Measurements from ENCODE around the gene ZNF521.

ZNF521 gene

DNA sequence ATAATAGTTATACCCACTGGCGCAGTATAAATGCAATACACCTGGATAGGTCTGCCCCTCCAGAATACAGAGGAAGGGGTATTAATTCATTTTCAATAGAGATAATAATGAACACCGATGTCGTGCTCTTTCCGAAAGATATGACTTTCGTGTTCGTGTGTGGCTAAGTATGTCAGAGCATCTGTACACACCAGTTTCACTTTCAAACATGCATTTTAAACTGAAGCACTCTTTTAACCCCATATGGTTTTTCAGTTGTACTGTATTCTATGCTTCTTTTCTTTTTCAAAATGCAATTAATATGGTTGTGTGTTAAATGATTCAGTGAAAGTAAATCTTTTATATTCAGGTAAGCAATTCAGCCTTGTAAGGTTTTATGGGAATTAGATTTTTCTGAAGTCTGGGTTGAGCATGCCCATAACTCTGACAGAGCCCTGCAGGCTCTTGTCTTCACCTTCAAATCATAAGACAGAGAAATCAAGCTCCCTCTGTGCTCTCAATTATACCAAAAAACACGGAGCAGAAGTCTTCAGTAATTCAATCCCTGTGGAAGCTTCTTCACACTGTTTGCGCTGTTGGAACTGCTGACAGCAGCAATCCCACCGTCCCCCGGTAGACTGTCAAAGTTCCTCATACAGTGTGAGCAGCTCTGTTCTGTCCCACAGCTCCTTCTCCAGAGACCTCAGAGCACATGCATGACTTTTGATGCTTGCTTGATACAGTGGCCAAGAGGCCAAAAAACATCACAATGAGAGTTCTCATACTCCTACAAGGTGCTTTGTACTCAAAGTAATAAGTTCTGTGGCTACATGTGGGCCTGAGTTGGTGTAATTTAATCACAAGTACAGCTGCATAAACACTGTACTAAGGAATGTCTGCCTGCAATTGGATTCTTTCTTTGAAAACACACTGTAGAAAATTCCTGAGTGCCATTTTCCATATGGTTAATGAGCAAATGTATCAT, 186.8 kb downstream of the ZNF521 start:
- peak; percentile 27 to 36 (median 33) for DNase-seq

DNA sequence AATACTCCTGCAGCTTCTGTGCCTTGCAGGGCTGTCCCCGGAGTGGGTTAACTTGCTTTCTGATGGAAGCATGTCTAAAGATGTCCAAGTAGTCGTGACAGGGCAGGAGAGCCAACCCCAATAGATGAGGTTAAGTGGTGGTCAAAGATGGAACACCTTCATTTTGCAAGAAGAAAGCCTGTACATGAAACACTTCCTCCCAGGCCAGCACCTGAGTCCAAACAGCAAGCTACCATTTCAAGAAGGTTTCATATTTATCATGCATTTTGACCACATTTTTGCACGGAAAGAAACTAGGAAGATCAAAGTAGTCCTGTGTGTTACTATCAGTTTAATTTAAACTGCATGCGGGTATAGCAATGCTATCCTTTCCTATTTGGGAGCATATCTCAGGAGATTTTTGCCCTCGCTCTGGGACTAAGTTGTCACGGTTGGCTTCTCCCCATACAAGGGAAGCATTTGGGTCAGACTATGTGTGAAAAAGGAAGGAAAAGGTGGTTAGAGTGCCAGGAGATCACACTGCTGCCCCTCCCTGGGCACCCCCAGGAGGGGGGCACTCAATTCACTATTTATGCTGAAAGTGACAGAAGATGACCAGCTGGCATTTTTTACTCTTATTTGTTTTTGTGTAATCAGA, 187.6 kb downstream of the ZNF521 start:
- DNase-seq: no peak

DNA sequence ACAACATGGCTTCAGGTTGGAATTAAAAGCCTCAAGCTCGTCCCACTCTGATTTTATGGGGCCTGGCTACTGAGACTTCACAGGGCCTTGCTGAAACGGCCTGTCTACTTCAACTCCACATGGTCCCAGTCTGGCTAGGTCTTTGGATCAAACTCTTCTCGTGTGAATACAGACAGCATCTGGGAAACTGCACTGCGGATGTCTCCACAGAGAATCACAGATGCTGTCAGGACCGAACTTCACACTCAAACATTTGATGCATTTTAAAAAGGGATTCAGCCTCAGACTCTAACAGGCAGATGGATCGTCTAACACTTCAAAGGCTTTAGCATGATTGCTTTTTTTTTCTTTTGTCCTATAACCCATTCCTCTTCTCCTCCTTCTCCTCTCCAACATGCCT, 198.5 kb downstream of the ZNF521 start:
- DNase-seq: no peak

DNA sequence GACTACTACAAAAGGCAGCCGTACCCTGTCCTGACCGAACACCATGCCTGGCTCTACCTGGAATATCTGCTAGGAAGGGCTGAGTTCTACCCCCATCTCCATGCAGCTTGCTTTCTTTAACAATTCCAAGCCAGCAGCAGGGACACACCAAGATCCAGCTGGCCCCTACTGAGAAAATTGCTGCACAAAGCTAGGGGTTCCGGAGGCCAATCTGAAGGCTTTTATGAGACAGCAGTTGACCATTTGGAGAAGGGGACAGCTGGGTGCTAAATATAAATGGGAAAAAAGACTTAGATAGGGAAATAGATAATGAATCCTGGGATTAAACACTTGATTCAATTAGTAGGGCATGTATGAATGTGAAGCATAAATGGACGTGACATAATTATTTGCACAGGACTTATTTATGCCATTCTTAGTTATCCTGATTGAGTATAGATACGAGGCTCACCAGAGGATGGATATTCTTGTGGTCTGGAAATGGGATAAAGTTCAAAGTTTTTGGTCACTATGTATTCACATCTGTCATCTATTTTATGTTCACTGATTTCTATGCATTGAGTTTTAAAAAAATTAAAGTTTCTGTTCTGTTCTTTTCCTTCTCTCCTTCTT, 204.0 kb downstream of the ZNF521 start:
- no peak for DNase-seq

DNA sequence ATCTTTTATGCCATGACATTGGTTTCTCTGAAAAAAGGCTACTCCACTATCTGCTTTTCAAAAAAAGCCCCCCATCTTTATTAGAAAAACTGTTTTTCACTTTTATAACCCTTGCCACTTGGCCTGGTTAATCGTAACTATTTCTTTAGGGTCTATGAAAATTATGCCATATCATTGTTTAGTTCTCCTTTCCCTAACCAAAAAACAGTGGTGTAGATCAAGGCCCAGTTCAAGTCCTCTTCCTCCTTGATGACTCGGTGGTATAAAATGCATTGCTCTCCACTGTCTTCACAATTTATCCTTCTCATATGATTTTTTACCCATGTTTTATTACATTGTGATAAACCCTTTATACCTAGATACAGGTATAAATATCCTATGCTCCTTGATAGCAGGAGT, 205.5 kb downstream of the ZNF521 start:
- DNase-seq: no peak

DNA sequence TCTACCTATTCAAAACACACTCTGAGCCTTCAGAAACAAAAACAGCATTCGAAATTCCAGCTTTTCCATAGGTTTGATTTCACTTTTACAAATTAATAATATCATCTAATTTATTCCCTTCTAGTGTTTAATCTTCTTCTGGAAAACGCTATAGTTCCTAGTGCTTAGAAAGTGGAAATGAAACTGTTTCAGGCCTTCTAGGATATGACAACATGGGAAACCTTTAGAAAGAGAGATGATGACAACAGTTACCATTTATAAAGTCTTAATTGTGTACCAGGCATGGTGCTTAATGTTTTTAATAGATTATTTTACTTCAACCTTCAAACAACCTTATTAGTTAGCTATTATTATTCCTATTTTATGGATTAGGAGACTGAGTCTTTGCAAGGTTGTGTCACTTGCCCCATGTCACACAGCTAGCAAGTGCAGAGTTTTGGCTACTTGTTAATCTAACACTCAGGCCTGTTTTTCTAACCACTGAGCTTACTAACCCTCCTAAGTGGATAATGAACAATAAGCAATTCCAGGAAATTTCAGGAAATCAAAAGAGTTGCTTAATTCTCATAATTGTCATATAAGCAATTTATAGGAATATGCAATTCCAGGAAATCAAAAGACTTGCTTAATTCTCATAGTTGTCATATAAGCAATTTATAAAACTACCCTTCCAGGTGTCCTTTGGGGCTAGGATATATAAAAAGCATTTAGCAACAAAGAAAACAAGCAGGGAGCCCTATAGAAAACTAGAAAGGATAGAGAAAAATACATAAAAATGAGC, 206.0 kb downstream of the ZNF521 start:
- DNase-seq: peak; percentile 10 to 44 (median 42)

DNA sequence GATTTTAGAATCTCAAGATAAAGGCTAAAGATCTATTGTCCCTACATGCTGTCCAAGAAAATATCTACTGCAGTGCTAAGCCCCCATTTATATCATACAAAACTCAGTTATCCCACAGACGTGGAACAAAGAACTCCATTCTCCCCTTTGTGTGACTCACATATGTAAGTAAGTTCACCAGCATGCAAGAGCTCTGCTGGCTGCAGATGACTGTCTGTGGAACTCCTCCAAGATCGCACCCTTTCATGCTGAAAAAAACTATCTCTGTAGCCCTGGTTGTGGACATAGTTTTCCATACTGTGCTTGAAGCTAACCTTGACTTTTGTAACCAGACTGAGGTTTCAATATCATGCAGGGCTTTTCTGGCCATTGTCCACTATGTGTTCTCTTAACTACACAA, 207.1 kb downstream of the ZNF521 start:
- no peak for DNase-seq

DNA sequence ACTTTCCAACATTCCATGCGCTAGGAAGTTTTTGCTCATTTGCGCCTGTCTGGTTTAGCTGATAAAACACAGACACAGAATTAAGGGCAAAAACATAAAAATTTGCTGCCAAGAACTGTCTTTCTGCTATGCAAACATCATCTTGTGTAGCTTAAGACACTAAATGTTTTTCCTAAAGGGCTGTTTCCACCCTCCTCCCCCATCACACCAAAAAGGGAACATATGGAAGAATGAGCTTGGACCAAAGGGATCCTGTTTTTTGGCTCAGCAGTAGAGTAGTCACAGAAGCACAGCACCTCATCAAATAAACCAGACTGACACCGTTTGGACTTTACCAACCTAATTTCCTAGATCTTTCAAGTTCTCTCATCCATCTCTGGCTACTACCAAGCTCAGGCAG, 210.1 kb downstream of the ZNF521 start:
- no peak for DNase-seq

DNA sequence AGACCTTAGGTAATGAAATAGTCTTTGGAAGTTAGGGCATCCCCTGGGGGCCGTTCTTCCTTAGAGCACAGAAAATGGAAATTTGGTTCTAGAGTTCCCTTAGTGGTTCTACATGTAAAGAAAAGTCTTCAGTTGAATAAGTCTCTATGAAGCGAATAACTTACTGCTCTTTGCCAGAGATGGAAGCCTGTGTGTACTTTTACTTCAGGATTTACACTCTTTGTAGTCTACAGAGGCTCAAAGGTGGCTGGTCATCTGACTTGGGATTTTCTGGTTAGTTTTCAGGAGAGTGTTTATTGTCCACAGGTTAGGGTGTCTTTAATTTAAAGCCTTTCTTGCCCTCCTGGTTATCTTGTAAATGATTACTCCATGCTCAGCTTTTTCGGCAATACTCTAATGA, 210.6 kb downstream of the ZNF521 start:
- no peak for DNase-seq

DNA sequence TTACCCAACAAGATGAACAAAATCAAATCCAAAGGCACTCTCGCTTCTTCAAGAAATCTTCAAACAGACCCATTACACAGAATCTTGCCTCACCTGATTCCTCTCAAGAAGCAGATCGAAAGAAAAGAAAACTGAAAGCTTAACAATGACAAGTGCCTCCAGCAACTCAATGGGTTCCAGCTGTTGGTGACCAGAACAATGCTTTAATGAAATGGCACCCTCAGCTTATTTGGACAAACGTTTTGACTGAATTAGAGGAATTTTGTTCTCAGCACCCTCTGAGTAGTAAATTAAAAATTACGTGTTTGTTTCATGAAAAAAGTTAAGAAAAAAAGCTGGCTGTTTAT, 211.0 kb downstream of the ZNF521 start:
- DNase-seq: no peak

DNA sequence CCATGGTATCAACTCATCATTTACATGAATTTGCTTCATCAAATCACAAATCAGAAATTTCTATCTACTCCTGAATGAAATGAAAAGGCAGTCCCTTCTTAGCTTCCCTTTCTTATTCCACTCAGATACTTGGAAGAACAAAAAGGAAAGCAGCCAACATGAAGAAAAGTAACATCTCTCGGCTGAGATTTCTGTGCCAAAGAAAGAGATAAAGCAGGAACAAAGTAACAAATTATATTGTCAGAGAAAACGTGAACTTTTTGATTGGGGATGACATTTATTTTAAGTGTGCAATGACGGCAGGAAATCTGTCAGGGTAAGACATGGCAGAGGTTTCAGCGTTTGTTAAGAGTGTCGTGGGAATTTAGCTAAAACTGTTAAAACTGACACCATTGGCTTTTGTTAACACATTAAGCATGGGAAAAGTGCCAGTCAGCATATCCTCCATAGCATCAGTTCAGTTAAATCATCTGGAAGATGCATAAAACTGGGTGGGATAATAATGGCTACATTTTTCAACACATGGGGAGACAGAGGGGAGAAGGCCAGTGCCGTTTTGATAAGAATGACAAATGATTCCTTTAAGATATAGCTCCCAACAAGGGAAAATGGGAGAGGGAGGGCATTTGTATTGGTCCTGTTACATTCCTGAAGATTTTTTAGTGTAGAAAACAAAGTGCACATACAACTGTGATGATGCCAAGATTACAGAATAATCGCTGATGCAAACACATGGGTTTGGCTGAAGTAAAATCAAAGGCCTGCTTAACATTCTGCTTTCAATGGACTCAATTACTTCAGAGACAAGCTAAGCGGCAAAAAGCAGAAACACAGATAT, 211.6 kb downstream of the ZNF521 start:
- no peak for DNase-seq

DNA sequence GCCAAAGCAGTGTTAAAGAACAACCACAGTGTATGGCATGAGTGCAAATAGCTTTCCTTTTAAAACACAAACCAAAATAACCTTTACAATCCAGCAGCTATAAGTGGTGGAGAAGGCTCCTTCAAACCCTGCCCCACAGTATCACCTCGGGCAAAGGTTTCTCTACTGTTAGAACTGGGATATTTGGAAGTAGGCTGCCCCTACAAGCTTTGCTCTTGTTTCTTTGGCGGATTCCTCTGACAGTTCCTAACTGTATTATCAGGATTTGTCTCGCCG, 214.8 kb downstream of the ZNF521 start:
- no peak for DNase-seq

DNA sequence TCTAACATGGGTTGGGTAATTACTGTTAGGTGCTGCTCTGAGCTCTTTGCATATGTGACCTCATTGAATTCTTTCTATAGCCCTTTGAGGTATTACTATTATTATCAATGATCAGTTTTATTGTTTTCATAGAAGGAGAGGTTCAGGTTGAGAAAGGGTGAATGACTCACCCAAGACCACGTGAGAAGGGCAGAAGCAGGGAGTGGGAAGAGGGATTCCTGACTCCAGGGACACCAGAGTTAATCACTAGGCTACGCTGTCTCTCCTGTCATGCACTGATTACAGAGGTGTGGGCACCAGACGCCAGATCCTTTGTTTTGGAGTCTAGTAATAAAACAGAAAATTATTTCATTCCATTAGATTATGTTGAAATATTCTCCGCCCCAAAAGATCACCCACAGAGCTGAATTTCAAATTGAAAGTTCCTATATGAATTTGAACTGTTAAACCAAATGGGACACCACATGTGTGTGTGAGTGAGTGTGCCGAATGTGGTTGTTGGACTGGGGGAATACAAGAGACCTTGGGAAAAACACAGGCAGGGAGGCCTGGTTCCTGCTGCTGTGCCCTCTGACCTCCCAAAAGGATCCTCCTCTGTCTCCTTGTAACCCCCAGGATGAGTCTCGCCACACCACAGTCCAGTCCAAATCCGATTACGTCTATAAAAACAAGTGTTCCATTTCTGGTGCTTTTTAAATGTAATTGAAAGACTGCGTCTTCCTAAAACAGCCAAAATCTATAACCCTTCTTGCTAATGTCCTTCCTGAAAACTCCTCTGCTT, 215.4 kb downstream of the ZNF521 start:
- DNase-seq: no peak

DNA sequence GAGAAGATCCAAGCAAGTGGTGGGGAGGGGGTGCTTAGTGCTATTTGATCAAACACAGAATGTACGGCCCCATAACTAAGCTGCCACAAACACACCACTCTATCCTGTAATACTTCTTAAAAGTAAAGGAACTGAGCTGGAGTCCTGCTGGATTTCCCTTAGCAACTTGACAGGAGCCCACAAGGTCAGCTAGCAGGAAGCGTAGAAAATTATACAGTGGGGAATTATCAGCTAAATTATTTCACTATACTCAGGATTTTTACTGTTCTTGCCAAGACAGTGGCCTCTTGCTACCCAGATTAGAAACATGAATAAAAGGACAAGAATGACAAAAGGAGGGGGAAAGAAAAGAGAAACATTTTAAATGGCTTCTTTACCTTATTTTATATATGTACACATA, 217.1 kb downstream of the ZNF521 start:
- DNase-seq: no peak

DNA sequence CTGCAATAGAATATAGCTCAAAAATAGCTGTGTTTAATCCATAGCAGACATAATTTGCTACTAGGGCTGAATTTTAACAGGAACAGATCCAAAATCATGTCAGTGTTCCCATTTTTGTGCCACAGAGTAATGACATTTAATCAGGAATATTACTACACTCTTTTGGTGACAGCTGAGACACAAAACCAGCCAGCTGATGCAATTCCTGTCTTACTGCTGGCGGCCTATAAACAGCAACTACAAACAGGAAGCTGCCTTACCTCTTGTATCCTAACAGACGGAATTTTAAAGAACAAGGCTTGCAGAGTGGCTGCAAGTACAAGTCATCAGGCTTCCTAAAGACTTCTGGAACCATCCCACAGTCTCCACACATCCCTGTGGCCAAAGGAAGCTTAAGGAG, 218.1 kb downstream of the ZNF521 start:
- peak in 2 of 3 donors; percentile 8 to 18 for DNase-seq

DNA sequence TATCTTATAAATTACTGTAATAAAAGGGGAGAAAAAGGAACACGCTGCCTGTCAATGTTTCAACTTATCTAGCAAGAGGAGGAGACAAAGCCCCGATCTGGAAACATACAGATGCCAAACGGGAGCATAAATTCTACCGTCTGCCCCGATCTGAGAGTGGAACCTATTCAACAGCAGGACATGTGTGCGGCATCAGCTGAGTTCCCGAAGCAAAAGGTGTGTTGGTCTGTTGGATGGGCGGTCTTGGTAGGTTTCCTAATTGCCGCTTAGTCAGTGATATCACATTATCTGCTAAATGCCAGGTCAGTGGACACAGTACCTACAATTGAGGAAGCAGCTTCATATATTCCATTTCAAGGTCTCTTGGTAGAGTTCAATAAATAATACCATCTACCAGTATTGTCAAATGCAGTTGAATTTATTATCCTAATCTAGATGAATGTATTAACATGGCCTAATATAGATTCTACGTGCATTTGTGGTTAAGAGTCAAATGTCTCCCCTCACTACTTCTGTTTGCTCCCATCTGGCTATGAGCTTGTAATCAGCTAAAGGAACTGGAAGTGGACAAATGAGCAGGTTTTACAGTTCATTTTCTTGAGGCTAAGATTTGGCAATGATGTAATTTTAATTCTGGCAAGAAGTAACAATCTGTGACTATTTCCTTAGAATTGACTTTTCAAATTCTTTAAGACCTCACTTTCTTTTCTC, 219.0 kb downstream of the ZNF521 start:
- no peak for DNase-seq

DNA sequence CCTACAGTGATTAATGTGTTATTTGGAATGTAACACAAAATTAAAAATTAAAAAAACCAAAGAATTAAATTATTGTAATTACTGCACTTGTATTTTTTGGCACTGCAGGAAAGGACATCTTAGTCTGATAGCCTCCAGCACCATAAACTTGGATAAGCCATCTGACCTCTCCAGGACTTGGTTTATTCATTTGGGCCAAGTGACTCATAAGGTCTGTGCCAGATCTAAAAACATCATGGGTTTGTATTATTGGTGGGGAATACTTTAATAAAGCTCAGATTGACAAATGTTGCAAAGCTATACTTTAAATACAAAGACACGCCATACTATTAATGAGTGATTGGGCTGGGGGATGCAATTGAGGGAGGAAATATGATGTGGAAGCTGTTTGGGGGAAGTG, 225.2 kb downstream of the ZNF521 start:
- no peak for DNase-seq

DNA sequence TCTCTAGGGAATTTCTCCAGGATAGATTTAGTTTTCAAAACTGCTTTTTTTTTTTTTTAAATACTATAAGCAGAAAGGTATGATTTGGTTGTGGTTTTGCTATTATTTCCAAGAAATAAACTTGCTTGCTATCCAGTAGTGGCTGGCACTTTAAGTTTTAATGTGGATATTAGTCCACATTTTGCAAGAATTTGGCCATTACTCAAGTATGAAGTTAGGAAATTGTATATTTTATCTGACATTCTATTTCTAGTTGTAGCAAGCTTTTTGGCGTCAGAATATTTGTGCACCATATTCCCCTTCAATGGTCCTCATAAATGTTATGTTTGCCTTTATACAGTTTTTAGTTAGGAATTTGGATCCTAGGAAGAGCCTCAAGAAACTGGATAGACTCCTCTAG, 226.3 kb downstream of the ZNF521 start:
- DNase-seq: no peak

DNA sequence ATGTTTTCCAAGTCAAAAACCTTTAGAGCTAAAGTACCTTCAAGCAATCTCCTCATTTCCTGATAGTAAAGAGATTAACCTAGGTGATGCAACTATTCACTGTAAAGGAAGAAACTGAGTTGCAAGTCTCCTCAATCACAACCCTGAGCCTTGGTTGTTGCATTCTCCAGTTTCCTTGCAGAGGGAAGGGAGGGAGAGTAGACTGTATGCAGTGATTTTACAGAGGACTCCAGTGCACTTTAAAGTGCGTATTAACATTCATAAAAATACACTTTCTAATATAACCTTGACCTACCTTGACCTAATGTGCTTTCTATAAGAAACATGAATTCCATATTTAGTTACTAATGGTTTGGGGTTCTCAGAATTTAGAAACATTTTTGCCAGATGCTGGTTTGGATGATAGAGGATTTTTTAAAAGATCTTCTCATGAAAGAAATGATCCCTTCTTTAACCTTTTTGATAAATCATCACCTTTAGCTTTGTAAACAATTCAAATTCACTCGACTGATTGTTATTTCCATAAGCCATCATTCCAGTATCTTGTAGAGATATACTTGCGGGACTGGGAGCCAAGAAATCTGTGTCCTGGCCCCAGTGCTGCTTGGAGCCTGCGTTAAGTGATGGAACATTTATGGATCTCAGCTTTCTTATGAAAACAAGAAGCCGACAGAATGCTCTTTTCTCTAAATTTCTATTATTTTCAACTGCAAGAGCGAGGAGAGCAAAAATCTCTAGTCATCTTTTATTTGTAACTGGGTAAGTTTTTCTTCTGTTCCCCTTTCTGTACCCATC, 228.3 kb downstream of the ZNF521 start:
- DNase-seq: no peak

DNA sequence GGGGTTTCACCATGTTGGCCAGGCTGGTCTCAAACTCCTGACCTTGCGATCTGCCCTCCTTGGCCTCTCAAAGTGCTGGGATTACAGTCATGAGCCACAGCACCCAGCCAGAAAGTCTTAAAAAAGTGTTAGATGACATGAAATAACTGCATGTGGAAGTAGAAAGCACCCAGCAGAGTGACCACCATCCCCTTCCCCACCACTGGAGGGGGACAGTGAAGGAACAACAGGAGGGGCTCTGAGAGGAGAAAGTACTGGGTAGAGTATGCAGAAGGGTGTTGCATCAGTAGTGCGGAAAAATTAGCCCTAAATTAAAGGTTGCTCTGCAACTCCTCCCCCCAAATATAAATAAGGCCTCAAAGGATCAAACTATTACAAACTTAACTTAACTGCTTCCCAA, 230.5 kb downstream of the ZNF521 start:
- no peak for DNase-seq

All from suppressor macrophage treated with lipopolysaccharide for 1 hour (primary cell).